PFSK-1 (cell line): Measurements from ENCODE around the gene LIF.

Experiments used
- POLR2AphosphoS5 ChIP-seq: IDR thresholded peaks from 2 replicates; pipeline ENCODE4 v1.6.1; 2012; ENCODE audit warnings: low read depth, mild to moderate bottlenecking, control low read depth, low read length, moderate library complexity
- REST ChIP-seq, 2 experiments: IDR thresholded peaks; 2 replicates each; pipeline versions ENCODE4 v1.6.1 to v1.8.0; 2011 to 2012; ENCODE audit warnings: low read depth in 2 of 2, low read length in 2 of 2, control low read depth in 1 of 2, inconsistent platforms in 1 of 2, mild to moderate bottlenecking in 1 of 2, moderate library complexity in 1 of 2; ENCODE audit not compliant: insufficient read depth in 1 of 2
- SIN3A ChIP-seq: IDR thresholded peaks from 2 replicates; pipeline ENCODE4 v1.6.1; 2012; ENCODE audit warnings: mild to moderate bottlenecking, low read length, moderate library complexity, borderline replicate concordance; ENCODE audit not compliant: insufficient read depth

GRCh38 chr22:30250039-30250565 is 3.5 kb upstream of the LIF start:
- TF ChIP-seq REST (IDR thresholded peaks at IDR 0.05; ENCODE audit: insufficient read depth in 1 of 2, low read depth in 2 of 2, low read length in 2 of 2) = no peak
- no peak for TF ChIP-seq SIN3A
- TF ChIP-seq POLR2AphosphoS5 = no peak
